Keratinocyte (primary cell): ENCODE results near the gene BAIAP3. TPM values are rescaled to one million over a fixed set of nuclear protein-coding genes. Genes with fewer than 3 reads are reported as not detected.
"Not testable (repeated sequence)": the region's sequence is repeated elsewhere in the genome, so short reads cannot be mapped to it uniquely, and the experiment has no call there.

Experiments used
- DNase-seq: peaks from one replicate; pipeline ENCODE4 v3.0.0-alpha.2; 2011; ENCODE audit warnings: low read depth, missing footprints, low spot score
- FAIRE-seq: peaks from 2 replicates; lab custom pipeline; 2011; peaks lifted over from hg19 to GRCh38; lab: Jason Lieb, UNC
- H2AFZ ChIP-seq: 2 replicates; pipeline ENCODE4 v1.6.0; 2012; ENCODE audit warnings: low read length, control low read depth, inconsistent platforms; ENCODE audit not compliant: control insufficient read depth
- H3K27ac ChIP-seq: 2 replicates; pipeline ENCODE4 v1.5.1; 2011; ENCODE audit warnings: low read length; ENCODE audit not compliant: control insufficient read depth, insufficient read depth
- H3K27me3 ChIP-seq: 3 replicates; pipeline ENCODE4 v1.6.0; 2011; ENCODE audit warnings: low read length; ENCODE audit not compliant: control insufficient read depth, insufficient read depth; ENCODE audit errors: extremely low read depth
- H3K36me3 ChIP-seq, 2 experiments: 2 replicates in 1 of 2; 3 replicates in 1 of 2; pipeline ENCODE4 v1.5.1; 2011; ENCODE audit warnings: low read length in 2 of 2, mild to moderate bottlenecking in 1 of 2; ENCODE audit not compliant: control insufficient read depth in 2 of 2, insufficient read depth in 2 of 2; ENCODE audit errors: extremely low read depth in 1 of 2
- H3K4me1 ChIP-seq: 3 replicates; pipeline ENCODE4 v1.5.1; 2011; ENCODE audit warnings: low read length; ENCODE audit not compliant: control insufficient read depth, insufficient read depth; ENCODE audit errors: extremely low read depth
- H3K4me2 ChIP-seq: 3 replicates; pipeline ENCODE4 v1.6.0; 2011; ENCODE audit warnings: low read depth, low read length; ENCODE audit not compliant: control insufficient read depth, insufficient read depth; ENCODE audit errors: extremely low read depth
- H3K4me3 ChIP-seq, 3 experiments: fragments of 200-600 bp in 1 of 3; sonication (generic) in 1 of 3; 2 replicates in 2 of 3; 3 replicates in 1 of 3; pipeline ENCODE4 v1.5.1; 2011 to 2016; ENCODE audit warnings: low read length in 3 of 3, mild to moderate bottlenecking in 3 of 3, control low read depth in 2 of 3, inconsistent platforms in 1 of 3, low read depth in 1 of 3, mixed read lengths in 1 of 3, mixed run types in 1 of 3, moderate library complexity in 1 of 3; ENCODE audit not compliant: control insufficient read depth in 2 of 3, insufficient read depth in 2 of 3; ENCODE audit errors: extremely low read depth in 1 of 3
- H3K79me2 ChIP-seq: 2 replicates; pipeline ENCODE4 v1.6.0; 2012; ENCODE audit warnings: low read length; ENCODE audit not compliant: control insufficient read depth, insufficient read depth
- H3K9ac ChIP-seq: 3 replicates; pipeline ENCODE4 v1.6.0; 2011; ENCODE audit warnings: low read length; ENCODE audit not compliant: control insufficient read depth, insufficient read depth; ENCODE audit errors: extremely low read depth
- H3K9me1 ChIP-seq: 3 replicates; pipeline ENCODE4 v1.6.0; 2011; ENCODE audit warnings: low read length; ENCODE audit not compliant: control insufficient read depth, insufficient read depth; ENCODE audit errors: extremely low read depth
- H3K9me3 ChIP-seq: 2 replicates; pipeline ENCODE4 v1.5.1; 2012; ENCODE audit warnings: low read depth, low read length; ENCODE audit not compliant: control insufficient read depth
- H4K20me1 ChIP-seq: 3 replicates; pipeline ENCODE4 v1.6.0; 2011; ENCODE audit warnings: low read length; ENCODE audit not compliant: control insufficient read depth, insufficient read depth; ENCODE audit errors: extremely low read depth
- CTCF ChIP-seq, 3 experiments: IDR thresholded peaks in 1 of 3; conservative IDR thresholded peaks in 1 of 3; optimal IDR thresholded peaks in 1 of 3; 2 replicates in 2 of 3; 3 replicates in 1 of 3; pipeline versions ENCODE3 to v1.5.1; 2011; ENCODE audit warnings: low read length in 3 of 3, mild to moderate bottlenecking in 3 of 3, moderate library complexity in 2 of 3, control low read depth in 1 of 3, inconsistent platforms in 1 of 3; ENCODE audit not compliant: insufficient read depth in 2 of 3; ENCODE audit errors: extremely low read depth in 1 of 3
- EZH2 ChIP-seq: IDR thresholded peaks from one replicate; pipeline ENCODE4 v1.6.1; 2012; ENCODE audit warnings: inconsistent platforms, mild to moderate bottlenecking, low read length, moderate library complexity
- dilution Hi-C: fragments of 300-500 bp; cut with MboI; formaldehyde crosslinking; loops from one replicate; pipeline ENCODE4 v1.7.0; 2020; ENCODE audit warnings: low sequenced_read_pairs; ENCODE audit not compliant: extremely low pct_ligation_motif_present
- polyA plus RNA-seq, 5 experiments: library from polyadenylated mRNA; depleted of rRNA in 3 of 5; stranded (reverse) in 3 of 5; stranded (forward) in 1 of 5; unstranded in 1 of 5; fragments of >200 nt; gene quantifications; 1 replicate in 1 of 5; 2 replicates in 3 of 5; 3 replicates in 1 of 5; pipeline versions ENCODE4 v1.2.1 to v1.2.3, GENCODE V29; 2011 to 2012; ENCODE audit warnings: missing spikeins in 2 of 5, low read depth in 1 of 5, low replicate concordance in 1 of 5

The BAIAP3 gene
- polyA plus RNA-seq, 1 donor (not counting 4 experiments of a cell fraction or from before 2014, with no cell fraction given), result not detected

- no peak overlapping the region for H3K9ac ChIP-seq
- no peak for DNase-seq
- no peaks in the 10 kb centered on the region for H4K20me1 ChIP-seq
- peaks cover 6% of the 10 kb centered on the region for H3K4me1 ChIP-seq
- no peak overlapping the region for H3K4me2 ChIP-seq
- TF ChIP-seq CTCF (optimal IDR thresholded peaks at IDR 0.05 in 1 of 3, IDR thresholded peaks at IDR 0.05 in 1 of 3, conservative IDR thresholded peaks at IDR 0.05 in 1 of 3; ENCODE audit: extremely low read depth in 1 of 3, insufficient read depth in 2 of 3, low read length in 3 of 3) (no peak), EZH2 (no peak)
- no peaks in the 10 kb centered on the region for H3K79me2 ChIP-seq
- H3K27ac ChIP-seq, result no peak overlapping the region
- no peaks in the 10 kb centered on the region for H3K9me3 ChIP-seq
- no peak for FAIRE-seq
- no peaks in the 10 kb centered on the region for H3K36me3 ChIP-seq
- H3K27me3 ChIP-seq, result peaks cover 52% of the 10 kb centered on the region
- dilution Hi-C loops, result no loop called here
- H2AFZ ChIP-seq, result no peak overlapping the region
- no peak overlapping the region for H3K4me3 ChIP-seq
- no peaks in the 10 kb centered on the region for H3K9me1 ChIP-seq
Measured at GRCh38 chr16:1291576-1291974, 41.9 kb upstream of the BAIAP3 start.

GRCh38 chr16:1292208-1292607 lies 41.2 kb upstream of the BAIAP3 start:
- H3K9ac ChIP-seq, dilution Hi-C loops, H3K36me3 ChIP-seq, H3K9me3 ChIP-seq, H3K4me3 ChIP-seq, H3K79me2 ChIP-seq, H4K20me1 ChIP-seq, H2AFZ ChIP-seq, H3K4me2 ChIP-seq, DNase-seq, FAIRE-seq, H3K27ac ChIP-seq, H3K9me1 ChIP-seq: not testable (repeated sequence)
- Histone ChIP-seq H3K27me3 (peaks cover 48% of the 10 kb centered on the region), H3K4me1 (peaks cover 11% of the 10 kb centered on the region)

- Histone ChIP-seq H3K4me1 (peaks cover 15% of the 10 kb centered on the region), H3K27me3 (peaks cover 42% of the 10 kb centered on the region)
- H3K27ac ChIP-seq, H3K9me1 ChIP-seq, H2AFZ ChIP-seq, dilution Hi-C loops, DNase-seq, H3K36me3 ChIP-seq, H3K9ac ChIP-seq, H3K9me3 ChIP-seq, H4K20me1 ChIP-seq, FAIRE-seq, H3K4me2 ChIP-seq, H3K79me2 ChIP-seq, H3K4me3 ChIP-seq: not testable (repeated sequence)
Measured at GRCh38 chr16:1292808-1293207, 40.6 kb upstream of the BAIAP3 start.
